Dermis lymphatic vessel endothelial cell (primary cell): ENCODE measurements around the gene KLK8. TPM values are rescaled to one million over a fixed set of nuclear protein-coding genes. Genes with fewer than 3 reads are reported as not detected.

Experiments used
- total RNA-seq: library from RNA; depleted of rRNA; stranded (reverse); fragments of >200 nt; gene quantifications from 2 replicates; pipeline ENCODE4 v1.2.1, GENCODE V29; 2014

Gene KLK8
- not detected in 2 replicates for total RNA-seq

GRCh38 chr19:51001515-51001914 is at the start of gene KLK8:
KLK8 (minus strand) TSS chr19:51001604; CDS start chr19:51001167, 437 bp downstream.

GRCh38 chr19:51034704-51035103 is 33.3 kb upstream of the KLK8 start, which contains the start of gene KLK12:
KLK12 (minus strand) TSS chr19:51035002; CDS start chr19:51034621, 381 bp downstream.

GRCh38 chr19:51026554-51026831 is 25.1 kb upstream of the KLK8 start, which contains the start of gene KLK11:
KLK11 (minus strand) TSS chr19:51026616; CDS start chr19:51025631, 985 bp downstream.

GRCh38 chr19:51019544-51019925 is 18.1 kb upstream of the KLK8 start, which contains the start of gene KLK10:
KLK10 (minus strand) TSS chr19:51019709; CDS start chr19:51019130, 579 bp downstream.

GRCh38 chr19:50983625-50984292 is 17.6 kb downstream of the KLK8 start, which contains the start of gene KLK7:
KLK7 (minus strand) TSS chr19:50983917; CDS start chr19:50982399, 1,518 bp downstream.

GRCh38 chr19:50969413-50969760 is 32.0 kb downstream of the KLK8 start, which contains the start of gene KLK6:
KLK6 (minus strand) TSS chr19:50969591; CDS start chr19:50968104, 1,487 bp downstream.

GRCh38 chr19:50952910-50953309 is 48.5 kb downstream of the KLK8 start, which contains the start of gene KLK5:
KLK5 (minus strand) TSS chr19:50953038; CDS start chr19:50952657, 381 bp downstream.

Other genes with a start within 250 kb of the KLK8 start
- gene GPR32, start 231.1 kb downstream of the KLK8 start, total RNA-seq: not detected in 2 replicates
- gene ACP4, start 211.2 kb downstream of the KLK8 start, total RNA-seq: not detected in 2 replicates
- gene KLK1, start 177.8 kb downstream of the KLK8 start, total RNA-seq: not detected in 2 replicates
- not detected in 2 replicates for gene KLK15, start 168.0 kb downstream of the KLK8 start, total RNA-seq
- gene KLK3, start 146.7 kb downstream of the KLK8 start, total RNA-seq: not detected in 2 replicates
- not detected in 2 replicates for gene KLK2, start 128.2 kb downstream of the KLK8 start, total RNA-seq
- not detected in 2 replicates for gene KLK4, start 90.2 kb downstream of the KLK8 start, total RNA-seq
- not detected in 2 replicates for gene KLK5, start 48.6 kb downstream of the KLK8 start, total RNA-seq
- not detected in 2 replicates for gene KLK6, start 32.0 kb downstream of the KLK8 start, total RNA-seq
- gene KLK7, start 17.7 kb downstream of the KLK8 start, total RNA-seq: not detected in 2 replicates
- not detected in 2 replicates for gene KLK10, start 18.1 kb upstream of the KLK8 start, total RNA-seq
- gene KLK11, start 25.0 kb upstream of the KLK8 start, total RNA-seq: not detected in 2 replicates
- not detected in 2 replicates for gene KLK12, start 33.4 kb upstream of the KLK8 start, total RNA-seq
- not detected in 2 replicates for gene KLK13, start 63.5 kb upstream of the KLK8 start, total RNA-seq
- gene KLK14, start 81.3 kb upstream of the KLK8 start, total RNA-seq: not detected in 2 replicates
- gene CTU1, start 106.8 kb upstream of the KLK8 start, total RNA-seq: 3.7 and 5.0 TPM in 2 replicates
- gene SIGLEC9, start 123.3 kb upstream of the KLK8 start, total RNA-seq: 0.11 and 0.34 TPM in 2 replicates
- not detected in 2 replicates for gene SIGLEC7, start 140.7 kb upstream of the KLK8 start, total RNA-seq
- not detected in 2 replicates for gene CD33, start 223.5 kb upstream of the KLK8 start, total RNA-seq
- gene SIGLECL1, start 249.5 kb upstream of the KLK8 start, total RNA-seq: not detected in 2 replicates